Measurements from ENCODE around the gene XRCC6.
A peak's percentile ranks its signal among the peaks of the same experiment; 100 is the strongest.
"Not testable (repeated sequence)": the region's sequence is repeated elsewhere in the genome, so short reads cannot be mapped to it uniquely, and the experiment has no call there.

The XRCC6 gene

GRCh38 chr22:41621099-41621910 is at the start of gene XRCC6:
Gene XRCC6 (plus strand): TSS chr22:41621295. CDS start chr22:41622005, 710 bp downstream.
- peak; percentile 98 for DNase-seq (ENCODE audit: low read depth)

DNA sequence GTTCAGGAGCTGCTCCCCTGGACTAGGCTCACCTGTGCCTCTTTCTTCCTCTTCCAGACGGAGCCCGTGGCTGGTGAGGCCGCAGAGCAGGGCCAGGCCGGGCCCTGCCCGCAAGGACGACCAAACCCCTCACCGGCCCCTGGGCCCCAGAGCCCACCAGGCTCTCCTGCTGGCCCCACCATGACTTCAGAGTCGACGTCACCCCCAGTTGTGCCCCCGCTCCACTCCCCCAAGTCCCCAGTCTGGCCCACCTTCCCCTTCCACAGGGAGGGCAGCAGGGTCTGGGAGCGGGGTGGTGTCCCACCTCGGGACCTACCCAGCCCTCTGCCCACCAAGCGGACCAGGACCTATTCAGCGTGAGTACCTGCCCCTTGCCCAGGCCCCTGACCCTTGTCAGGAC is 49.3 kb upstream of the XRCC6 start:
- no peak for DNase-seq (ENCODE audit: low read depth)

DNA sequence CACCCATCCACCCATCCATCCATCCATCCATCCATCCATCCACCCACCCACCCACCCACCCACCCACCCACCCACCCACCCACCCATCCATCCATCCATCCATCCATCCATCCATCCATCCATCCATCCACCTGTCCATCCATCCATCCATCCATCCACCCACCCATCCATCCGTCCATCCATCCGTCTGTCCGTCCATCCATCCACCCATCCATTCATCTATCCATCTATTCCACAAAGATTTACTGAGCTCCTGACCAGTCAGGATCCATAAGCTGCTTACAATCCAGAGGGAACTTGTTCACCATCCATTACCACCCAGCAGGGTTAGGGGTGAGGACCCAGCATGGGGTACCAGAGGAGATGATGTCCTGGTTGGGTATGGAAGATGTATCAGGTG is 48.8 kb upstream of the XRCC6 start:
- DNase-seq (ENCODE audit: low read depth) = not testable (repeated sequence)

DNA sequence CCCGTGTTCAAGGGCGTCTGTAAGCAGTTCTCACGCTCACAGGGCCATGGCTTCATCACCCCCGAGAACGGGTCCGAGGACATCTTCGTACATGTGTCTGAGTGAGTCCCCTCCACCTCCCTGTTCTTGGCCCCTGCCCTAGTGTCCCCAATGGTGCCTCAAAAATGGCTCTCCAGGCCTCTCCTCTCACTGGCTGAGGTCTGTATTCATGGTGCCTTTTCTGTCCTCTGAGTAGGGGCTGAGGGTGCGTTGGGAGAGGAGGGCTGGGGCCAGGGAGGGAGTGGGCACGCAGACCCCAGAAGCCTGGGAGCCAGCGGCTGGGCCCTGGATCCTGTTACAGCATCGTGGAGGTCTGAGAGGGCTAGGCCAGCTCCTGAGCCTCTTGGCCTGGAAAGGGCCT is 47.4 kb upstream of the XRCC6 start:
- DNase-seq (ENCODE audit: low read depth) = no peak

GRCh38 chr22:41574847-41575381 is 46.2 kb upstream of the XRCC6 start:
- DNase-seq (ENCODE audit: low read depth) = no peak

GRCh38 chr22:41575533-41575932 is 45.6 kb upstream of the XRCC6 start:
- no peak for DNase-seq (ENCODE audit: low read depth)

DNA sequence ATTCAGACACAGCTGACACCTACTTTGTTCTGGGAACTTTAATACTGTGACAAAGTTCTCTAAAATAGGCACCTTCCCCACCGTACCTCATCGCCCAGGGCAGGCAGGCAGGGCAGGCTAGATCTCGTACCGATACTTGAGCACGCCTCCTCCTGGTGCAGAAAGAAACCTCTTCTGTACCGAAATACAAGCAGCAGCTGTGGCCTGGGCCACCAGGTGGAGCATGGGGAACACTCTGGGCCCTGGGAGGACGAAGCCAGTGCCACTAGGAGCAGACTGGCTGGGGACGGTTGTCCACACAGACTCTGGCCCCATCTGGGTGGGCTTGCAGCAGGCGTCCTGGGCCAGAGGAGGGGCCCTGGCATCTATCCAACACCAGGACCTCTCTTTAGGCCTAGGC is 44.2 kb upstream of the XRCC6 start:
- DNase-seq (ENCODE audit: low read depth) = no peak

GRCh38 chr22:41578114-41578513 is 43.0 kb upstream of the XRCC6 start:
- no peak for DNase-seq (ENCODE audit: low read depth)

DNA sequence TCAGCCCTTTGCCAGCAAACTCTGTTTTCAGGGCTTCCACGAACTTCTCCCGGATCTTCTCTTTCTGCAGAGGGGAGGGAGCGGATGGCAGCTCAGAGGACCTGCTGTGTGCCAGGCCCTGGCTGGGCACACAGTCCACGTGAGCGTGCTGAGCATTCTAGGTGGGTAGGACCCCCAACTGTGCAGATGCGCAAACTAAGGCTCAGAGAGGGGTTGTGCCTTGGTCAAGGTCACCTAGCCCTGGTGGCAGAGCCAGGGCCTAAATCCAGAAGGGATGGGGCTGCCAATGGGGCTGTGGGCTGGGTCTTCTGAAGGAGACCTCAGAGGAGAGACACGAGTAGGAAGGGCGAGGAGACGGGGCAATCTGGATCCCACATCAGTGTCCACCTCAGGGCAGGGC is 42.3 kb upstream of the XRCC6 start:
- DNase-seq (ENCODE audit: low read depth) = no peak

DNA sequence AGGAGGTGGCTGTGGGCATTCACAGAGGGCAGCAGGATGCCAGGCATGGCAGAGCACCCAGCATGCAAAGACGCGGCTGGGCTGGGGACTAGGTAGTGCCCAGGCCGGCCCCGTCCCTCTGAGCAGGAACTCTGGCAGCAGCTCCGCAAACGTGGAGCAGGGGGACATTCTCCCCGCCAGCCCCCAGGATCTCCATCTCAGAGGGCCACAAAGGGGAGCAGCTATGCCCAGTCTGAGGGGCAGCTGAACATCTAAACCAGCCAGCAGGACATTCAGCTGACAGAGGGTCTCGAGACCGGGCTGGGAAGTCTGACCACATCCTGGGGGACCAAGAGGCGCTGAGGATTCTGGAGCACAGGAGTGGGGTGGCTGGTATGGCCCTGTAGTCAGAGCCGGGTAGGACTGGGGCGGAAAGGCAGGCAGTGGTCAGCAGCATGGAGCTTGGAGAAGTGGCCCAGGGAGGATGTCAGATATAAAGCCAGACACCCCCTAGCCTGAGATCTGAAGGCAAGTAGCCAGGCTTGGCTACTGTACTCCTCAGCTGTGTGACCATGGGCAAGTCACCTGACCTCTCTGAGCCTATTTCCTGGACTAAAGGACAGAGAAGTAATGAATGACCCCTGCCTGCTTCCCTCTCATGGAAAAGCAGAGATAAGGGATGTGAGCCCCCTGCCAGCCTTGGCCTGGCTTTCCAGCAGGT is 41.6 kb upstream of the XRCC6 start:
- no peak for DNase-seq (ENCODE audit: low read depth)

DNA sequence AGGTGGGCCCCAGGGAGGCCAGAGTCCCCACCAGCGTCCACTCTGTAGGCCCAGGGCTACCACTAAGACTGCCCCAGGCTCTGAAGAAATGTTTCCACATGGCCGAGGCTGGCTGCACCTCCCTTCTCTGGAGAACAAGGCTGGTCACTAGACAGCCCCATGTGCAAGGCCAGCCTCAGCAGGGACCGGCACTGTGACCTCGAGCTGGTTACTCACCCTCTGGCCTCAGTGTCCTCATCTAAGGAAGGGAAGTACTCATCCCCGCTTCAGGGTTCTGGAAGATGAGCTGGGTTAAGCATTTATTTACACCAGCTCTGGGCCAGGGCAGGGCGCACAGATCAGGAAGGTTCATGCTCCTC is 41.1 kb upstream of the XRCC6 start:
- no peak for DNase-seq (ENCODE audit: low read depth)

- no peak for DNase-seq (ENCODE audit: low read depth)
Measured at GRCh38 chr22:41582694-41583093, 38.4 kb upstream of the XRCC6 start.

DNA sequence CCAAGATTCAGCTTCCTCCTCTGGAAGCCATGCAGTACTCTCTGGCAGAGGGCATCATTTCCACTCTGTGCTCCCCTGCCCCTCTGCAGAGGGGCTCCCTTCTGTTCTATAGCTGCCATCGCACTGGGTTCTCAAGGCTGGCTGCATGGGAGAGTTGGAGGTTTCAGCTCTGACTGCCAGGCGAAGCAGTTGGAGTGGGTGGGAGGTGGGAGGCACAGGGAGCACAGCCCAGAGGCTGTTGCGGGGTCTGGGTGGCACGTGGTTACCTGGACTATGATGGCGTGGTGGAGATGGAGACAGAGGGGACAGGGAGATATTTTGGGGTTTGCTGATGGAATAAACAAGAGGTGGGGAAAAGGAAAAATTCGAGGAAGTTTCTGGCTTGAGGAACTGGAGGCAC is 36.2 kb upstream of the XRCC6 start:
- no peak for DNase-seq (ENCODE audit: low read depth)

DNA sequence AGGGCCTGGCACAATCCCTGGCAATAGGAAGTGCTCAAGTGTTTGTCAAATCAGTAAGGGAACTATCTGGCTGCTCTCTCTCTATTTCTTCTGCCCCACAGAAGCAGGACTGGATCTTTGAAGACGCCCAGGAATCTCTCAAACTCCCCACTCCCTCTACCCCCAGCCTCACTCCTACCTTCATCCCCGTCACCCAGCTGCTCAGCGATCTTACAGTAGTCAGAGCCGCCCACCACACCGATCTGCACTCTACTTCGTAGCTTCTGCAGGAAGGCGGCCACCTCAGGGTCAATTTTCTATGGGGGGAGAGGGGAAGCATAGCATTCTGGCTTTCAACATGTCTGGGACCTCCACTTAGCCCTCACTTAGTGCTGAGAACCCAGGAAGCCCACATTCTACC is 35.2 kb upstream of the XRCC6 start:
- no peak for DNase-seq (ENCODE audit: low read depth)

- DNase-seq (ENCODE audit: low read depth) = no peak
Measured at GRCh38 chr22:41587347-41587723, 33.8 kb upstream of the XRCC6 start.

DNA sequence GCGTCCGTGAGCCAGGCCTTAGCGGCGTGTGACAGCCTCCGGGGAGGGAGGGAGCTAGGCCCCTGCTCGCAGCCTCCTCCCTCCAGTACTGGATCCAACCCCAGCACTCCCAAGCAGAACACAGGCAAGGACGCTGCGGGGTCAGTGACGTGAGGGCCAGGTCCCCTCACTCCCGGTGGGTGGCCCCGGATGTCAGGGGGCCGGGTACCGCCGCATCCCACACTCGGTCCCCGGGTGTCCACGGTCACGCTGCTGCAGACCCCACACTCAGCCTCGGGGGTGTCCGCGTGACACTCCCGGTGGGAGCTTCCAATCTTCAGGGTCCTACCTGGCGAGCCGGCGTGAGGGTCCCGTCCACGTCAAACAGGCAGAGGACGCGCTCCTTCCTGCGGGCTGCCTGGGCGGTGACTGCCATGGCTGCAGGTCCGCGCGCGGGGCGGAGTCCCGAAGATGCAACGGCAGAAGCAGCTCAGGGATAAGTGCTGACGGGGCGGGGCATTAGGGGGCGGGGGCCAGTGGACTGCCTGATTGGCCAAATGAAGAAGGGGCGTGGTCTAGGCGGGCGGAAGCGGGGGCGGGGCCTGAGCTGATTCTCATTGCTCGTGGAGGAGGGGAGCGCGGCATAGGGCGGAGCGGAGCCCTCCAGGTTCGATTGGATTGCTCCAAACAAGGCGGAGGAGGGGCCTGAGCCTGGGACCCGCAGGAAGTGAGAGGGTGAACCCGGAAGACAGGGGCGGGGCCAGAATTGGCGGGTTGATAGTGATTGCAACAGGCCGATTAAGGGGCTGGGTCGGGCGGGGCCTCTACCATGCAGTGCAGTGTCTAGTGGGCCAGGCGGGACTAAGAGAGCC is 31.5 kb upstream of the XRCC6 start, which contains the start of gene PMM1:
PMM1 (minus strand) TSS at position 450 of the 851 bp plus-strand sequence; CDS start at position 415, 35 bp downstream.
- DNase-seq (ENCODE audit: low read depth) = peak; percentile 99

GRCh38 chr22:41593336-41593960 is 27.6 kb upstream of the XRCC6 start:
- DNase-seq (ENCODE audit: low read depth) = not testable (repeated sequence)

DNA sequence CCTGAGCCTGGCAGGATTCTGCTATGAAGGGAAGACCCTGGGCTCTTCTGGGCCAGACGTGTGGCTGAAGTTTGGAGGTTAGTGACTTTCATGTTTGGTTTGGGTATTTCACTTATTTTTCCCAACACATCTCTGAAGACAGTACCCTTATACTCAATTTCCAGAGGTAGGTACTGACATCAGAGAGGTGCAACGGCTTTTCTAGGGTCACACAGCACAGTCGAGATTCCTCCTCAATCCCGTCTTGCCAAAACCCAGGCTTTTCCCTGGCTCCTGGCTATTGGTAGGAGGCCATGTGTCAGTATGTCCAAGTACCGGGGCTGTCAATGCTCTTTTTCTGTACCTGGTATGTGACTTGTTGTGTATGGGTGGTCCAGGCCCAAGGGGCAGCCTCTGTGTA is 25.4 kb upstream of the XRCC6 start:
- DNase-seq (ENCODE audit: low read depth) = no peak

- no peak for DNase-seq (ENCODE audit: low read depth)
Measured at GRCh38 chr22:41596776-41597634, 24.1 kb upstream of the XRCC6 start.

GRCh38 chr22:41597635-41597953 is 23.5 kb upstream of the XRCC6 start:
- DNase-seq (ENCODE audit: low read depth) = no peak

DNA sequence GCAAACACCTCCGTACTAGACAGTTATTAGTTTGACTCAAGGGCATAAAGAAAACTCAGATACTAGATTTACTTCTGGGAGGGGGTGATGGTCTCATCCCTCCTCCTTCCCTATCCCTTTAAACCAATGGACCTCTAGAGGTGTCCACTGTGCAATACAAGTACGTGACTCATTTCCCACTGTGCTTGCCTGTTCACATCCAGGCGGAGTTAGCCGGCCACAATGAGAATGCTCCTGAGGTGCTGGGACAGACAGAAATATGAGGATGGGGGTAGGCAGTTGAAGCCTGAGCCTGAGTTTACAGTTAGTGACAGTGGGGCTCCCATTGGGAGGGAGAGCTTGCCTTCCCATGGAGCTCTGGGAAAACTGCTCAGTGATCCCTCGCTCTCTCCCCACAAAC is 23.0 kb upstream of the XRCC6 start:
- peak; percentile 54 for DNase-seq (ENCODE audit: low read depth)
